WTC11 (cell line): Measurements from ENCODE around the gene RABGEF1.

ENCODE experiments used
- ATF2 ChIP-seq: sonication (generic); formaldehyde crosslinking; IDR thresholded peaks from 2 replicates; pipeline ENCODE4 v1.8.1; 2022; ENCODE audit warnings: low read depth, missing genetic modification reagents, borderline replicate concordance
- CTCF ChIP-seq: fragments of 200-600 bp; IDR thresholded peaks from 2 replicates; pipeline ENCODE4 v1.8.0; 2022; ENCODE audit warnings: antibody characterized with exemption
- ETV6 ChIP-seq: sonication (generic); formaldehyde crosslinking; IDR thresholded peaks from 2 replicates; pipeline ENCODE4 v1.8.1; 2022; ENCODE audit warnings: mild to moderate bottlenecking, missing genetic modification reagents
- NR1H2 ChIP-seq: sonication (generic); formaldehyde crosslinking; IDR thresholded peaks from 2 replicates; pipeline ENCODE4 v1.9.0; 2021; ENCODE audit warnings: mild to moderate bottlenecking, moderate library complexity, missing genetic modification reagents
- SP1 ChIP-seq: sonication (generic); formaldehyde crosslinking; conservative IDR thresholded peaks from 2 replicates; pipeline ENCODE4 v1.8.1; 2022; ENCODE audit warnings: missing genetic modification reagents
- ZNF232 ChIP-seq: sonication (generic); formaldehyde crosslinking; IDR thresholded peaks from 2 replicates; pipeline ENCODE4 v1.8.0; 2022; ENCODE audit warnings: mild to moderate bottlenecking, missing genetic modification reagents

DNA sequence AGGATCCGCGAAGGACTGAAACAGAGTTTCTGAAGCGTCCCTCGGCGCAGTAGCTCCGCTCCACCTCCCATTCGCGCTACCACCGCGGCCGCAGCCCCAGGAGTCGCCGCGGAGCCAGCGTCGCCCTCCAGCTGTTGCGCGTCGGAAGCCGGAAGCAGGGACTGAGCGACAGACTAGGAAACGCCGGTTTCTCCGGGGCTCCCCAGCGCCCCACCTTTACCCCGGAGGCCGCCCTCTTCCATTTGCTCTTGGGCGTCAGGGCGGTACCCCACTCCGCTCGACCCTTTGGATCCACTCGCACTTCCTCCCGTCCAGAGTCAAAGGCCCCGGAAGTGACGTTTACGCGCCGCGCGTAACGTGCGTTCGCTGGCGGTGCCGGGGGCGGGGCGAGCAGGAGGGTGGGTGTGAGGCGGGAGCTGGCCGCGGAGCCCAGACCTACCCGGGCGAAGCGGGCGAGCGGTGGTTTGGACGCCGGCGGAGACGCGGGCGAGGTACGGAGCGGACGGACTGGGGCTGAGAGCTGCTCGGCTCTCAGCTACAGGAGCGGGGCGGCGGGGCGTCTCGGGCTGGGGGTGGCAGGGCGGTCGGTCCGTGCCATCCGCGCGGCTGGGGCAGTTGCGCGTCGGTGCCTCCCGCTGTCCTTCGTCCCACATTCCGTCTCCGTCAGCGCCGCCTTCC lies at the start of gene RABGEF1:
- TF ChIP-seq ZNF232 (CRISPR knock-in tag), result peak; percentile 73; the same call in 1 of the 2 replicates
- peak; percentile 87 for TF ChIP-seq SP1 (CRISPR knock-in tag)
- no peak for TF ChIP-seq ATF2 (CRISPR knock-in tag)
- TF ChIP-seq CTCF, result no peak
- no peak for TF ChIP-seq NR1H2
- peak; percentile 86; the same call in 1 of the 2 replicates for TF ChIP-seq ETV6 (CRISPR knock-in tag)
